Skin of body (tissue), 2 donors: ENCODE results near the gene EEIG1. TPM values are rescaled to one million over a fixed set of nuclear protein-coding genes. Genes with fewer than 3 reads are reported as not detected.

ENCODE experiments used
- DNase-seq: peaks from one replicate; lab custom pipeline; 2025; lab: John Stamatoyannopoulos, UW
- total RNA-seq: library from RNA; depleted of rRNA; stranded (reverse); fragments of >200 nt; gene quantifications from one replicate; pipeline ENCODE4 v1.2.3, GENCODE V29; 2014

The EEIG1 gene
- total RNA-seq, 1 donor from 2014 or later, result 14.0 TPM

DNA sequence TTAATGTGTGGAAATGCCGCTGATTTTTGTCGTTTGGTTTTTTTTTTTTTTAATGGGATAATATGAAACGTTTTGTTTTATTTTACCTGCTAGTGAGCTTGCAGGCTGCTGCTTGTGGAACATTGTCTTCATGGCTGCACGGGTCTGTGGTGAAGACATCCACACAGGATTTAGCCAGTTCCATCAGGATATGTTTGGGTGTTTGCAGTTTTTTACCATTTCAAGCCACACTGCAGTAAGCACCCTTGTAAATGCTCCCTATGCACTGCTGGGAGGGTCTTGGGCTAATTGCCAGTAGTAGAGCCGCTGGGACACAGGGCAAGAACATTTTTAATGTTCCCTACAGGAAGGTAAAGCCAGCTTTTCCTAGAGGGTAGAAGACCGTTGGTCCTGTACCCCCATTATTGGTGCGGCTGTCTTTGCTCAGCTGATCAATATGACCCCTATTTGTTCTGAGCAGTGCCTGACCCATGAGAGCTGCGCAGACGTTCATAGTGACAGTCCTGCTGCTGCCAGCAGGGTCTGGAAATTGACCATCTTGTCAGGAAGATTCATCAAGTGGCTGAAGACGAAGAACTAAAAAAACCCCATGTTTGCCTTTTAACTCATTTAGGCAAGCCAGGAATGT is 20.5 kb upstream of the EEIG1 start:
- no peak for DNase-seq

DNA sequence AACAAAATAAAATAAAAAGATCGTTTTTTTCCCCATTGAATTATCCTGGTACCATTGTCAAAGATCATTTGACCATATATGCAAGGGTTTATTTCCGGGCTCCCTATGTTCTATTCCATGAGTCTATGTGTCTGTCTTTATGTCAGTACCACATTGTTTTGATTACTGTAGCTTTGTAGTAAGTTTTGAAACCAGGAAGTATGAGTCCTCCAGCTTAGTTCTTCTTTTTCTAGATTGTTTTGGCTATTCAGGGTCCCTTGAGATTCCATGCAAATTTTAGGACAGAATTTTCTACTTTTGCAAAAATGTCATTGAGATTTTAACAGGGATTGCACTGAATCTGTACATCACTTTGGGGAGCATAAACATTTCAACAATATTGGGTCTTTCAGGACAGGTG is 18.7 kb upstream of the EEIG1 start:
- DNase-seq, result no peak

DNA sequence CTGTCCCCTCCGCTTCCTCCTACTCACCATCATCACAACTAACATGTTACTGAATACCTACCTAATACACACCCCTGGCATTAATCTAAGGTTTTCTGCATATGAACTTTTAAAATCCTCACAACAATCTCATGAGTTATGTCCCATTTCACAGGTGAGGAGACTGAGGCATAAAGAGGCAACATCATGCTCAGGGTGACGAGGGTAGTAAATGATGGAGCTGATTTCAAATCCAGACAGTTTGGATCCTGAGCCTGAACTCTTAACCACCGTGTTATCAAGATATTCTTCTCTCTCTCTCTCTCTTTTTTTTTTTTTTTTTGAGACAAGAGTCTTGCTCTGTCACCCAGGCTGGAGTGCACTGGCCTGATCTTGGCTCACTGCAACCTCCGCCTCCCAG is 12.9 kb upstream of the EEIG1 start:
- DNase-seq, result no peak

DNA sequence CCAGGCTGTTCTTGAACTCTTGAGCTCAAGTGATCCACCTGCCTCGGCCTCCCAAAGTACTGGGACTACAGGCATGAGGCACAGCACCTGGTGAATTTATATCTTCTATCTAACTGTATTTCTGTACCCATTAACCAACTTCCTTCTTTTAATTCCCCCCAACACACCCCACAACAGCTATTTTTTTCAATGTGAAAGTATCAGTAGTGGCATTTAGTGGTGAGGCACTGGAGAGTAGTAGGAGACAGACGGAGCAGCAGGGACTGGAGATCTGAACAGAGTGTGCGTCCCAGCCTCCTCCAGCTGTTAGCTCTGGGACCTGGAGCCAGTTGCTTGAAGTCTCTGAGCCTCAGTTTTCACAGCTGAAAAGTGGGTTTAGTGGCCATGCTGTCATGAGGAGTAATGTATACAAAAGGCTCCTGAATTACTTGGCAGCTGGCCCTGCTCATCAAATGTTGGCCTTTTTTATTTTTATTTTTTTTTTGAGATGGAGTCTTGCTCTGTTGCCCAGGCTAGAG is 11.0 kb upstream of the EEIG1 start:
- DNase-seq, result no peak

DNA sequence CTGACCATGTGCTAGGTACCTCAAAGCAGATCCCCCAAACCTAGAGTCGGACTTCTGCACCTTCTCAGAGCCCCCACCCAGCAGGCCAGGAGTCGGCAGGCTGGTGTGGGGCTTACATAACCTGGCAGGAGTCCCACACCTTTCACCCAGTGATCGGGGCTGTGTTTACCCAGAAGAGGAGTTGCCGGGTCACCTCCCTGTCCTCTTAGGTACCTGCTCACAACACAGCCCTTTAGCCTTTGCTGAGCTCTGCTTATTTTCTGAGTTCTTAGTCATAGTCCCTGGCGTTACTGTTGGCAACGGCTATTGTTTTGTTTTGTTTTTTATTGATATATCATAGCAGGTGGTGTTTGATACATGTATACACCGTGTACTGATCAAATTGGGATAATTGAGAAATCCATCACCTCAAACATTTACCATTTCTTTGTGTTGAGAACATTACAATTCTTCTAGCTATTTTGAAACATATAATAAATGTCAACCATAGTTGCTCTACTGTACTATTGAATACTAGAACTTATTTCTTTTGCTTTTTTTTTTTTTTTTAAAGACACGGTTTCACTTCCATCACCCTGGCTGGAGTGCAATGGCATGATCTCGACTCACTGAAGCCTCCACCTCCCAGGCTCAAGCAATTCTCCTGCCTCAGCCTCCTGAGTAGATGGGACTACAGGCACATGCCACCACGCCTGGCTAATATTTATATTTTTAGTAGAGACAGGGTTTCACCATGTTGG is 10.4 kb upstream of the EEIG1 start:
- no peak for DNase-seq

GRCh38 chr9:127990554-127990953 is 9.8 kb upstream of the EEIG1 start:
- DNase-seq, result no peak

GRCh38 chr9:127989094-127989493 is 8.3 kb upstream of the EEIG1 start:
- no peak for DNase-seq

DNA sequence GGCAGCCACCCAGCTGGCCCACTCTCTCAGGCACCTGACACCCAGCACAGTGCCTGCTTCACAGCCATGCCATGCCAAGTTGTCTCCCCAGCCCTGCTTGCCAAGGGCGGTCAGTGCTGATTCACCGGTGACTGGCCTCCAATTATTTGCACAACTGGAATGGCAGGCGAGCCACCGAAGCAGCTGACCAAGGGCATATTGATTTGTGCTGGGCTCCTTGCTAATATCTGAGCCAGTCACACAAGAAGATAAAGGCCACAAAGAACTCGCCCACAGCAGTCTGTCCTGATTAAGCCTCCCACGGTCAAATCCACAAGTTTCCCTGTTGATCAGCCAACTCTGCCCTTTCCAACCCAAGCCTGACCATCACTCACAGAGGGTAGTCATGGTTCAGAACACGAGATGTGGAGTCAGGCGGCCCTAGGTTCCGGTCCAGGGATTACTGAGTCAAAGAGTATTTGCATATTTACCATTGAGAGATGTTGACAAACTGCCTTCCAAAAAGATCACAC is 6.4 kb upstream of the EEIG1 start:
- no peak for DNase-seq

DNA sequence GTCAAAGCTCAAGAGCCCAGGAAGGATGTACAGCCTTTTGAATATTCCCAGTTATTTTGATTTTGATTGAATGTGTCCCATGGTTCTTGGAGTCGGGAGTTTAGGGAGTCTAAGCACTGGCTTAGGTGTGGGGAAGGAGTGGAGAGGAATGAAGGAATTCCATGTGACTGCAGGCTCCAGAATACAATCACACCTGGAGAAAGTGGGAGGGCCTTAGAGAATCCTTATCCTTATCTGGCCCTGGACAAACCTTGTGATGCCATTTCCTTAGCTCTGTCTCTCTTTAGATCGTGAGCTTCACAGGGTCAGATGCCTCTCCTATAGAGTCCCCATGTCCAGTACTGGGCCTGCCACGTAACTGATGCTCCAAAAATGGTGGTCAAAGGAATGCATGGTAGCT is 4.2 kb upstream of the EEIG1 start:
- DNase-seq, result no peak

DNA sequence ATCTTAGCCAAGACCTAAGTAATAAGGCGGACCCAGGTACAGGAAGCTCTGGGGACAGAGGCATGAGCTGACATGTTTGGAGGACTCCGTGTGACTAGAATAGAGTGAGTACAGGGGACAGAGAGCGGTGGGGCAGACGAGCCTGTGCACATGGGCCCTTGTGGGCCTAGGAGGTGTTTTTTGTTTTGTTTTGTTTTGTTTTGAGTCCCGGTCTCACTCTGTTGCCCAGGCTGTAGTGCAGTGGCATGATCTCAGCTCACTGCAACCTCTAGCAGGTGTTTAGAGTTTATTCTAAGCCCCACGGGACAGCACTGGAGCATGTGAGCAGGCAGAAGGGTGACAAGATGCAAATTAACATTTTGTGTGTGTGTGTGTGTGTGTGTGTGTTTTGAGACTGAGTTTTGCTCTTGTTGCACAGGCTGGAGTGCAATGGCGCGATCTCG is 3.1 kb upstream of the EEIG1 start:
- no peak for DNase-seq

DNA sequence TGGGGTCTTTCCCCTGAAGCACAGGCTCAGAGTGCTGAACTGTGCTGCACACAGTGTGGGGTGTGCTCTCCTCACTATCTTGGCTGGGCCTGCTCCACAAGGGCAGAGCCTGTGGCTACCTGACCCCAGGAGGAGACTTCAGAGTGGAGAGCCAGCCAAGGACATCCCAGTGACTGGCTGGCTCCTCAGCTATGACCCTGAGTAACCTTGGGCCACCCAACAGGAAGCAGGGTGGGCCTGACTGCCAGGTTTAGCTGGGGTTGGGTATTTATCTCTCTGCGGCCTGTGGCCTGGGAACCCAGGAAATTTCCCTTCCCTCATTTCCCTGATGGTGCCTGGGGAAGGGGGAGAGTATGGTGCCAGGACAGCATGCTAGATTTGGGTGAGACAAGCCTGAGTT is 2.1 kb upstream of the EEIG1 start:
- DNase-seq, result no peak

DNA sequence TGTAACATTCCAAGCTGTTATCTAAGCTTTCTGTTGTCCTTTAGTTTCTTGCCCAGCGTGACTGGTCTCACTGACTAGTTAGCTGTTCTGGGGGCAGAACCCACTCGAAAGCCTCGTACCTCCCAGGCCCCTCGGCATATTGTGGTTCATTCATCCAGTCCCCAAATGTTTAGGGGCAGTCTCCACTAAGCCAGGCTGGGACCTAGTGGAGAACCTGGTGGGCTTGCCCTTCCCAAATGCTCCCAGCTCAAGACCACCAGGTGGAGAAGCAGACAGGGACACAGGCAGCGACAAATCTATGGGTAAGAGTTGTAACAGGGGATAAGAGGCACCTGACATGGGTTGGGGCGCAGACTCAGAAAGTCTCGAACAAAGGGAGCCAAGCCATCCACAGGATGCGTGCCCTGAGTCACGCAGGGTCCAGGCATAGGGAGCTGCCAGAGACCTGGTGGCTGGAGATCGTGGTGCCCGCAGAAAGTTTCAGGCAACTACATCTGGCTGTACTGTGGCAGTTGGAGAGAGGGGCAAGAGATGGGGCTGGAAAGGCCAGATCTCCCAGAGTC is 851 bp upstream of the EEIG1 start:
- no peak for DNase-seq

GRCh38 chr9:127980060-127980705 is 606 bp downstream of the EEIG1 start:
- no peak for DNase-seq

GRCh38 chr9:127979333-127980059 is 1.3 kb downstream of the EEIG1 start:
- DNase-seq, result no peak

GRCh38 chr9:127979015-127979332 is 1.8 kb downstream of the EEIG1 start:
- DNase-seq, result no peak

GRCh38 chr9:127977884-127978647 is 2.7 kb downstream of the EEIG1 start:
- DNase-seq, result no peak

GRCh38 chr9:127977009-127977883 is 3.5 kb downstream of the EEIG1 start:
- DNase-seq, result no peak

DNA sequence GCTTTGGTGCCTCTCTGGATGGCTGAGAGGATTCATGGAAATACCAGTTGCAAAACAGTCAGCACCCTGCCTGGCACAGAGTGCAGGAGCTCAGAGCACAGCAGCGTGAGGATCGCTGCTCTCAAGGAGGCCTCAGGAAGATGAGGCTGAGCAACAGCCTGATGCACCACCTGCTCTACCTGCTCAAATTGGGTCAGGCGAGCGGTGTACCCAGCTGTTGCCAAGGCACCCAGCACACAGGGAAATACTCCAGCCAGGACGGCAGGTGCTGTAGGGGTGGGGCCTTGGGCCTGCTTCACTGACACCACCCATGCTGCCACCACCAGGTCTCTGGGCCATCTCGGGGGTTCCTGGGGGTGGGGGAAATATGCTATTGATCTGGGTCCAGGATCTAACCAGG is 4.3 kb downstream of the EEIG1 start:
- no peak for DNase-seq
